NCI-H2081 (cell line): ENCODE results near the gene LIPM.
"Not testable (repeated sequence)": the region's sequence is repeated elsewhere in the genome, so short reads cannot be mapped to it uniquely, and the experiment has no call there.

ENCODE experiments used
- DNase-seq, 2 experiments: peaks; one replicate each; lab custom pipeline; 2025; lab: John Stamatoyannopoulos, UW

LIPM gene

DNA sequence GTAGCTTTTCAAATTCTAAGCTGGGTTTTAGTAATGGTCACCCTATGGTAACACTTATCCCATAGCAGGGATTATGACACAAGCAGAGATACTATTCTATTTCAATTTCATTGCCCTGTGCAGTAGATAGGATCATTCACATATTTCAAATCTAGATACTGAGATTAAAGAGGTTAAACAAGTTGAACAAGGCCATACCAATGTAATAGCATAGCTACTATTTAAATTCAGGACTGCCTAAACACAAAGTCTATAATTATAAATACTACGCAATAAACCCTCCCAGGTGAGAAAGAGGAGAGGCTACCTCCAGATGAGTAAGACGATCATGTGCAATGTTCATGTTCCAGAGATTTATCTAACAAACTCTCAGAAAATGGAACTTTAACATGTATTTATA, 1.1 kb downstream of the LIPM start:
- DNase-seq = no peak

DNA sequence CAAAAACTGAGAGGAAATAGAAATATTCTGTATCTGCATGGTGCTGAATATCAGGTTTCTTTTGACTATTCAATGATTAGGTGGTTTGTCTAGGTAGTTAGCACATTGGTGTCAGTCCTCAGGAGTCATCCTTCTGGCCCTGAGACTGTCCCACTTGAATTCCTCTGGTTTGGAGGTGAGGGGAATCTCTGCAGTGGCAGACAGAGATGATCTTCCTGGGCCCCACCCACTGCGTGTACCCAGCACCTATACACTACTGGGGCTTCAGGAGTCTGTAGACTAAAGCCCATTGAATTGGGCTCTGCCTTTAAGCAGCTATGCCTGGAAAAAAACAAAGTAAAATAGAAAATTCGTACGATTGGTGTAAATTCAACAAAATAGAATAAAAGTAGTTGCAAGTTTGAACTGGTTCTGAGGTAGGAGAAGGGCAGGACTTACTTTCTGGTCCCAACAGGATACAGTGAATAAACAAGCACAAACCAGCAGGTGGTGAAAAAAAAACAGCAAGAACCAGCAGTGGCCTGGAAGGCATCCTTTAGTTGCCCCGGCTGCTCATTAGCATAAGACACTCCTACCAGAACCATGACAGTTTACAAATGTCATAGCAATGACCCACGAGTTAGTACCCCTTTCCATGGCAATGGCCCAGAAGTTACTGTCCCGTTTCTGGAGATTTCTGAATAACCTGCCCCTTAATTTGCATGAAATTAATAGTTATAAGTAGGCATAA, 1.7 kb downstream of the LIPM start:
- DNase-seq = no peak

DNA sequence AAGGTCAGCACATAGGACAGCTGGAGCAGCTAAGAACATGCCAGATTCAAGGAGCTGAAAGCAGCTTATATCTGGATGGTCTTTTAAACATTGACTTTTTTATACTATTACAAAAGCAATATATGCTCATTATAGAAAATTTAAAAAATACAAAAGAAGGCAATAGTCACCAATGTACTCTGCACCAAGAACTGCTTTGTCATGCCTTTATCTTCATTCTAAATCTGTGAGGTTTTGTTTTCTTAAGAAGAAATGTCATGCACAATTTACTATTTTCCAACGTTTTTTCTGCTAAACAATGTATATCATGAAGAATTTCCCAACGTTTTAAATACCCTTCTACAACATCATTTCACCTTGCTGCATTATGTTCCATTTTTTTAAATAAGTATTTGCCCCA, 2.8 kb downstream of the LIPM start:
- no peak for DNase-seq

DNA sequence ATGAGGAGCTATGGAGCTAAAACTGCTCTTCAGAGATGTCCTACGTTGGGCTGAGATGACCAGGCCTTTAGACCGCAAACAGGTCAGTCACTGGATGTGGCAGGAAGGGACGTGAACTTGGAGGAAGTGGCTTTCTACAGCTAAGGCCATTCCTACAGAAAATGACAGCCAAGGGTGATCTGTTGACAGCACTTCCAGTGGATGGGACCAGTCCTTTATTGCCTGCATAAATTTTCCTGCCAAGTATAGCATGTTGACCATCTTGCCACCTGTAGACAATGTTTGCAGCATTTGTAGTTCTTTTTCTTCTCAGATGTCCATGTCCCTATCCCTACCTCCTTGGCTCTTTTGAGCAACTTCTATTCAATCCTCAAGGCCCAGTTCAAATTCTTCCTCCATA, 3.4 kb downstream of the LIPM start:
- DNase-seq = no peak

DNA sequence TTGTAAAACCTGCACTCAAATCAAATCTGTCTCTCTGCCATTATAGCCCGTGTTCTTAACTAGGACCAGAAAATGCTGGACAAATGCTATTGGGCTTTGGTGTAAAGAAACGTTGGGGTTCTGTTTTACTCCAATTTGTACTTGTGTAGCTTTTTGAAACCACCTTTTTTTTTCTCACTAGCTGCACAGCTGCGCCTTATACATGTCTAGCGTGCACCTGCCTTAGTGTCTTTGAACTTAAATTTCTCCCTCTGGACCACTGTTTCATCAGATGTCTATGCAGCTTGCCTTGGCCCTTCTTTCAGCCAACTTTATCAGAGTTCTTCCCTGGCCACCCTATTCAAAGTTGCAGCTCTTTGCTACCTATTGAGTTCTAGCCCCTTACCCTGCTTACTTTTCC, 7.1 kb downstream of the LIPM start:
- no peak for DNase-seq

DNA sequence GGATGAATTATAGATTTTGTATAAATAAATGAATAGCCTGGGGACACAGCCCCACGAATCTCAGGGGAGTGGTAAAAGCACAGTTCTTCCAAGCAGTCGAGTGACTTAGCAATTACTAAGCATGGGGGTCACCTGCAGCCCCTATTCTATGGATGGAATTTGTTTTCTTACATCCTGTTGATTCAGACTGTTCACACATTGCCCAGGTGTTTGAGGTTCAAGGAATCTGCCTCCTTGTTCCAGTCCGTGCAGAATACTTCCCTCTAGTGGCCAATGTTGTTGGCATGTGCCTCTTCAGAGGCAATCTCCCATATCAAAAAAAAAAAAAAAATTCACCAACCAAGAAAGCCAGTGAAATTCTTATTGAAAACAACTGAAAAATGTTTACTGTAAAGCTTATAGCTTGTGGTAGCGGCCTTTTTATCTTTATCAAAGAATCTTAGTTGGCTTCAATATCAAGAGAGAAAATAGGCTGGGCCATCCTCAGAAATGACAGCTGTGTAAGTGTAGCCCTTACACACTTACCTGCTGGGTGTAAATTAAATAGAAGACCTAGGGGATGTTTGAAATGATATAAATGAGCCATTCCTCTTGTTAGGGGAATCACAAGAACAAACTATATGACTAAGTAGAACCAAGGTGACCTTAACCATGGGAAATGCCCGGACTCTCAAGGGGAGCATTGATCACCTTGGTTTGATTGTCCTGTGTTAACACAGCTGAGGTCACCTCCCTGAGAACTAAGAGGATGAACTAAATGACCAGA, 7.8 kb downstream of the LIPM start:
- peak; percentile 37 to 69 for DNase-seq

DNA sequence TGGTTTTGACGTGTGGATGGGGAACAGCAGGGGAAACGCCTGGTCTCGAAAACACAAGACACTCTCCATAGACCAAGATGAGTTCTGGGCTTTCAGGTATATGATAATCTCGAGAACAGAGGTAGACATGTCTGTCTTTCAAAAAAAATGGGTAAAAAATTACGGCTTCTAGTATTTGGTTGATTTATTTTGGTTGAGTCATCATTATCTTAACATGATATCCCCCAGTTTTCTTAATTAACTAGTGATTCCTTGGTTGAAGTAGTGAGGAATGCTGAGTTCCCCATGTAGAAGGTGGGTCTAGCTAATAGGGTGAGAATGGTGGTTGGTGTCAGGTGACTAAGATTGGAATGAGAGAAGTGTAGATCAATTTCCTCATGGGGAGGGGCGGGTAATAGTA, 10.7 kb downstream of the LIPM start:
- DNase-seq = no peak

DNA sequence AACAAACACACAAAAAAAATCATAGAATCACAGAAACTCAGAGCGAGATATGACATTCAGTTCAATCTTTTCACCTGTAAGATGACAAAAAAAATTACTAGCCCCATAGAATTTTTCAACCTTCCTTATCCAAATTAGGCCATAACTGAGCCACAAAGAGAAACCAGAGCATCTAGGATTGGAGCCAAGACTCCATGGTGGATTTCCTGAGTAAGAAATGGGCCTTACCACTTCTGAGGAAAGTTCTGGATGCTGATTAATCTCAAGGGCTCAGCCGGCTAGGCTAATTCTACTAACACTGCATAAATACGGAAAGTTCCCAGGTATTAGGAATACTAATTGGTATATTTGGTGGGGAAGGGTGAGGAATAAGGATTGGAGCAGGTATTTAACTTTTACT, 16.8 kb downstream of the LIPM start:
- no peak for DNase-seq

DNA sequence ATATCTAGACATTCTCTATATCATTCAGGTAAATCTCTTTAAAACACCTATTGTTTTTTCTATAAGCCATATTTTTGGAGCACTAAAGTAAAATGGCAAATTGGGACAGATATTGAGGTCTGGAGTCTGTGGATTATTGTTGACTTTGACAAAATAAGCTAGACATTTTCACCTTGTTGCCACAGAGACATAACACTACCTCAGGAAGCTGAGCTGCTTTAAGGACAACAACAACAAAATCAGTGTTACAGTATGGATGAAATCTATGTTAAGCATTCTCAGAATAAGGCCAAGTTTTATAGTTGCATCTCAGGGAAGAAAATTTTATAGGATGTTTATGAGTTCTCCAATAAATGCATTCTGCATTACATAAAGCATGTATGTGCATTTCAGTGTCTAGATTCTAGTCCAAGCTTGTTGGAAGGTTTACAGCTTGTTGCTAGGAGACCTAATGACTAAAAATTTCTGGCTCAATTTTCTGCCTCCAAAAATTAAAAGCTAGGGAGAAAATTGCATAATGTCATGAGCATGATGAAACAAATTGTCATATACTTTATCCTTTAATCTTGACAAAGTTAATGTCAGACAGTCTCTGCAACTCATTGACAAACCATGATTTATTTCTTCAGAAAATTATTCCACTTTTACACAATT, 18.3 kb downstream of the LIPM start:
- peak in 1 of 2 experiments; percentile 11 for DNase-seq

DNA sequence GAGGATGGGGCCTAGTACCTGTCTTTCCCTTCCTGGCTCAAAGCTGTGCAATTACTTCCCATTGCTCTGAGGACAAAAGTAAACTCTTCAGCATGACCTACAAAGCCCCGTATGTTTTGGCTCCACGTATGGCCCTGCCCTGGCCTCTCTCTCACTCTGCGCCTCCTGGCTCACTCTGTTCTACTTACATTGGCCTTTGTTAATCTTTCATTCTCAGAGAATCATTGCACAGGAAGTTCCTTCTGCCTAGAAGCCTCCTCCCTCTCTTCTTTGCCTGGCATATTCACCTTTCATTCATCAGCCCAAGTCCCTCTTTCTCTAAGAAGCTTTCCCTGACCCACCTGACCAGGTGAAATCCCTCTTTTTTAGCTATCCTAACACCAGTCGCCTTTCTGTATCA, 23.9 kb downstream of the LIPM start:
- no peak for DNase-seq

DNA sequence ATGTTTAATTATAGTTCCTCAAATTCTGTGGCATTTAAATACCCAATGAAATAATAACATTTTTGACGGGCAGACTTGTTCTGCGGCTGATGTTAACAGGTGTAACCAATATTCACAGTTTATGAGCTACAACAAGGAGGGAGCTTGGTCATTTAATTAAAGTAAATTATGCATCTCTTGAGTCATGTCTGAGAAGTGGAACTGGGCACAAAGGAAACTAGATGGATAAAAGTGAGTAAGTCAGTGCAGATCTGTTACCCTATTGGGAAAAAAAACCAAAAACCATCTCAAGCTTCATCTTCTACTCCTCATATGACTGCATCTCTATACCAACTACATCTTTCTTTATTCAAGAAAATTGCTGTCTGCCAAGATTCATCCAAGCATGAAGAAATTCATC, 25.1 kb downstream of the LIPM start:
- DNase-seq = no peak

DNA sequence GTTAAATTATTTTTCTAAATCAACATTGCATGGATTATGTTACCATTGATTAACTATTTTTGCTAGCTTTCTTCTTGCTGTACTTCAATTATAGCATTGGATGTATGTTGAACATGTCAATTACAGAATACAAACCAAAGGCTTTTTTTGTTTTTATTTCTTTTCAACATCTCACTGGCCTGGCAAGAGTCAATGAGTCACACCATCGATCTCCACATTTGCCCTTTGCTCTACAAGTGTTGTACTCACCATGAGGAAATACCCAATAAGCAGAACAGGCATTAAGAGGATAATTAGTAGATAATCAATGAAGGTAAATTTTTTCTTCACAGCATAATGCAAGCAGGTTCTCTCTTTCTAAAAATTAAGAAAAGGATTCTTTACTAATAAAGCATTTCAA, 25.8 kb downstream of the LIPM start:
- DNase-seq = no peak

DNA sequence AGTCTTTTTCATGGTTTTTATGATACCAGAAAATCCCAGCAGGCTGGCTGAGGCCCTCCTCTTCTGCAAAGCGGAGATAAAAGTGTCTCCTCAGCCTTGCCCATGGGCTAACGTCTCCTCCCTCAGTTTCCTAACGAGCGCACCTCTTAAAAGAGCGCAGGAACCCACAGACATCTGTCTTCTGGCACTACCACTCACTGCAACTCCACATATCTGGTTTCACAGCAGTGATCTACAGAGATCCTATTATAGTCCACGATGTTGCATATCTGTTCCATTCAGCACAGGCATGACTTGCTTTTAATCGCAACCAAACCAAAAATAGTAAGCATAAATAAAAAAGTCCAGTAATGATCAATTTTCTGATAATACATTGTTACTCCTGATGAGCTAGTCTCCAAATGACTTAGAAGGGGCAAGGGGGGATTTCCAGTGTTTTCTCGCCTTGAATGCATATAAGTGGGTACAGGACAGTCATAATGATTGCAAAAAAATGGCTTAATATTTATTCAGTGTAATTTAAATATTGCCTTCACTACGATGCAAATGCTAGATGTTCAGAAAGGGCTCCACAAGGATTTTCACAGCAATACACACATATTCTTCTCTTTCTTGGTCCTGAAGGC, 28.2 kb downstream of the LIPM start:
- DNase-seq = no peak

DNA sequence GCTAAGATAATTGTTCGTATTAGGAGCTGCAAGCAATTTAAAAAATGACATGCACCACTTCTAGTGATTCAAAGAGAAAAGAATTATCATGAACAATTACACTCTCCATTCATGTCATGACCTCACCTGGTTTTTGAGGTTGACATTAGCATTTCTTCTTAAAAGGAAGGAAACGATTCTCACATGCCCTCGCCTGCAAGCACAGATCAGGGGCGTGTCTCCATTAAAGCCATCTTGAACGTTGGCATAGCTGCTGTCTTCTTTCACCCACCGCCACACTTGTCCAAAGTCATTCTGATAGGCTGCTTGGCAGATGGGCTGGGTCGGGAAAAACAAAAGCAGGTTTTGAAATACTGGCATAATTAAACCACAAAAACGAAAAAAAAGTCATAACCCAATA, 29.2 kb downstream of the LIPM start:
- DNase-seq = no peak

DNA sequence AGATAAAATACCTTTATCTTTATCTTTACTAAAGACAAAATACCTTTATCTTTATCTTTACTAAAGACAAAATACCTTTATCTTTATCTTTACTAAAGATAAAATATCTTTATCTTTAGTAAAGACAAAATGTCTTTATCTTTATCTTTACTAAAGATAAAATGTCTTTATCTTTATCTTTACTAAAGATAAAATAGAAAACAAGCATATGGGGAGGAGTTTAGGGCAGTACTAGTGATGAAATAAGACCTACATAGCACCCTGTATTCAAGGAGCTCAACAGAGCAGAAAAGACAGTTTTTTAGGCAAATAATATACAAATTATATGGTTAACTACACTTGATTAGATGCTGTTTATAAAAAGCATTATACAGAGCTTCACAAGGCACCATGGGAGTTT, 29.8 kb downstream of the LIPM start:
- no peak for DNase-seq

DNA sequence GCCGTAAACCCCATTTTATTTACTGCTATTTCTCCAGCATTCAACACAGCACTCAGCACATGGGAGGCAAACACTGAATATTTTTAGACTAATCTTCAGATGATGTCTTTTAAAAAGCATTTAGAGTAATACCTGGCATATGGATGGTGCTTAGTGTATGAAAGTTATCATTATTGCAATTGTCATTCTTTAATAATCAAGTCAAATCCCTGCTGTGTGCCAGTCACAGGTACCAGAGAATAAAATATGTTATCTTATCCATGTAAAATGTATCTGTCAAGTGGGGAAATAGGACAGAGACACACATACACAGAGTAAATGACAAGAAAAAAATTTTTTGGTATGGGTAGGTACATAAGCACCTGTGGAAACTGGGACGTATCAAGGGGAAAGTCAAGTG, 30.6 kb downstream of the LIPM start:
- no peak for DNase-seq

DNA sequence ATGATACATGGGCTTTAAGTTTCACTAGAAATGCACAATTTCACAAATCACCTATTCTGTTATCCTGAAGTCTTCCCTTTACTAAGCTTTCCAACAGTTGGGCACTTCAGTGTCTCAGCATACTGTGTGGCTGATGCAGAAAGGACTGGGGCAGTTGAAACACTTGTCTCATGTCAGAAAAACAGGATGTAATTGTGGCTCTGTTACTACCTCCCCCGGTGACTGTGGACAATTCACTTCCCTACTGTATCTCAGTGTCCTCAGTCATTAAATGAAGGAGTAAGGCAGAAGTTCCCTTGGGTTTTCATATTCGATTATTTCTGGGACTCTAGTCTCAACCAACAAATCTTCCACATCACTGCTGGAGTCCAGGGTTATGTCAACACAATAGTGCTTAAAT, 31.2 kb downstream of the LIPM start:
- DNase-seq = no peak

DNA sequence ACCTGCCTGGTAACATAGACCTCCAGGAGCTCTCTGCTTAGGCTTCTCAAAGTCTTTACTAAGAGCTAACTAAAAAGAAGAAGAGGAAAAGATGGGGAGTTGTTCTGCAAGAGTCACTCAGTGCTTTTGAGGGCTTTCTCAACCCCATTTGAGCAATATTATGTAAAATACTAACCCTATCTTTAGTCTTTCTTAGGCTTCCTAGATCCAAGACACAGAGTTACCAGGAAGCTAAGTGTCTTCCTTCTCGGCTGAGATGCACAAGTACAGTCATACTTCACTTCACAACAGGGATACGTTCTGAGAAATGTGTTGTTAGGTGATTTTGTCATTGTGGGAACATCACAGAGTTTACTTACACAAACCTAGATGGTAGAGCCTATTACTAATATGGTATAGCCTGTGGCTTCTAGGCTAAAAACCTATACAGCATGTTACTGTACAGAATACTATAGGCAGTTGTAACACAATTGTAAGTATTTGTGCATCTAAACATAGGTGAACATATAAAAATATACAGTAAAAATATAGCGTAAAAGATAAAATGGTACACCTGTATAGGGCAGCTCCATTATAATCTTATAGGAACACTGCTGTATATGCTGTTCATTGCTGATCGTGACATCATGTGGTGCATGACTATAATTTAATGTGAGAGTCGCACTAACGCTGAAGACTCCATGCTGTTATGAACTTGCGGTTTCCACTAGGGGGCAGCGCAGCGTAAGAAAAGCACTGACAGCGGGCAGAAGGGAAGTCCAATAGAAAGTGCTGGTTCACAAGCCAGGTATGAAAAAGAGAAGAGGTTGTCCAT, 32.8 kb downstream of the LIPM start:
- DNase-seq = peak; percentile 67 to 73

DNA sequence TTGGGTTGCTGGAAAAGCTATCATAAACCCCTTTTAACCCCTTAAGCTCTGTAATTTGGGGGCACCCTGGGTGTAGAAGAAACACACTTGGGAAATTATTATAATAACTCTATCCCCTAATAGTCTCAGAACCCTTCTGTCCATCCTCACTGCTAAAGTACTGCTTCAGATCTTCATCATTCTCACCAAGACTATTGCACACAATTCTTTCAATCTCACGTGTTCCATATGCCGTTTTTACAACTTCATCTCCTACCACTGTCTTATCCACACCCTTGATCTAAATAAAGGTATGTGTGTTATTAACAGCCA, 33.3 kb downstream of the LIPM start:
- no peak for DNase-seq

DNA sequence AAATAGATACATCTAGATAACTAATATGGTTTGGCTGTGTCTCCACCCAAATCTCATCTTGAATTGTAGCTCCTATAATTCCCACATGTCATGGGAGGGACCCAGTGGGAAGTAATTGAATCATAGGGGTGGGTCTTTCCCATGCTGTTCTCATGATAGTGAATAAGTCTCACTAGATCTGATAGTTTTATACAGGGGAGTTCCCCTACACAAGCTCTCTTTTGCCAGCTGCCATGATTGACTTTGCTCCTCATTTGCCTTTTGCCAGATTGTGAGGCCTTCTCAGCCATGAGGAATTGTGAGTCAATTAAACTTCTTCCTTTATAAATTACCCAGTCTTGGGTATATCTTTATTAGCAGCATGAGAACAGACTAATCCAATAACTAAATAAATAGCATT, 35.1 kb downstream of the LIPM start:
- not testable (repeated sequence) for DNase-seq

DNA sequence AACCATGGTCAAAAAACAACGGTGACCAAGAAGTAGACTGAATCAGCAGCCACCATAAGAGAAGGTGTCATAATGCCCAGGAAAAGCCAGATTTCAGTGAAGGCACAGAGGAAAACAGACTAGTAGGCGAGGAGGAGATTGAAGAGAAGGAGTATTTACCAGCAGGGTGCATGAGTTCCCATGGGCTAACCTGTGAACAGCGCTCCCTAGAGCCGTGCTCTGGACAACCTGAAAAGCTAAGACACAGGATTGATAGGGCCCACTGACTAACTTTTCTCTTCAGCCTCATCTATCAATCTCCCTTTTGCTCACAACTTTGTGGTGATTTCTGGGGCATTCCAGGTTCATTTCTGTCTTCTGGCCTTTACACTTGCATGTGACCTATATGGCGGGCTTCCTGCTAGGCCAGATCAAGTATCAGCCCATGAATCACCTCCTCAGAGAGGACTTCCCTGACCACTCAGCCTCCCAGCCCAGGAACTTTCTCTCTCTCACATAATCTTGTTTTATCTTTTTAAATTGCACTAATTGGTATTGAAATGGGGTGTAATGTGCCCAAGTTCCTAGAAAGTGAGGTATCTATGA, 36.3 kb downstream of the LIPM start:
- no peak for DNase-seq

DNA sequence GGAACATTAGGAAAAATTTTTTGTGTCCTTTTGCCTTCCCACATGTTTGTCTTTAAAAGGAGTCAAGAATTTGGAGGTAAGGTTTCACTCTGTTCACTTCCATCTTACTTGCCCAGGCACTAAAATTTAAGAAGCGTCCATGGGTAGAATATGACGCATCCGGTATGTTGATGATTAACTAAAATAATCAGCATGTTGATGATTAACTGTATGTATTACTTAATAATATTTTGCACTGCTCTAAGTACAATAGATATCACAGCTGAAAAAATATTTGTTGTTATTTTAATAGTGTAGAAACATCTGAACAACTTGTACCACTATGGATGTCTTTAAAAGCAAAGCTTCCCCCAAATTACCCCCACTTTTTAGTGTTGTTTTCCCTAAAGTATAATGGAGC, 37.6 kb downstream of the LIPM start:
- no peak for DNase-seq
